ENCODE measurements around the gene COL3A1. TPM values are rescaled to one million over a fixed set of nuclear protein-coding genes. Genes with fewer than 3 reads are reported as not detected.

The COL3A1 gene
- total and polyA plus RNA-seq, 9 of the 15 experiments (the other 6 are each of a cell fraction or from before 2014, with no cell fraction given), result 0.01 to 0.71 (median 0.07) TPM; not detected in 2

GRCh38 chr2:189045836-189046235 is 71.7 kb downstream of the COL3A1 start:
- in situ Hi-C loops (cut with MboI) (no loop called here), intact Hi-C loops (cut with micrococcal nuclease) (no loop called here)
- ChIA-PET CTCF (ENCODE audit: low intra/inter-chr PET ratio) (no interaction called here), POLR2A (no interaction called here)
- FAIRE-seq, result no peak
- no peak for TF ChIP-seq ZSCAN29 (IDR thresholded peaks at IDR 0.05)
- TF ChIP-seq CC2D1A (IDR thresholded peaks at IDR 0.05), result no peak
- TF ChIP-seq EP400 (IDR thresholded peaks at IDR 0.05), result no peak
- TF ChIP-seq ZFX (CRISPR knock-in tag; IDR thresholded peaks at IDR 0.05), result no peak
- TF ChIP-seq HMG20B (CRISPR knock-in tag; IDR thresholded peaks at IDR 0.05), result no peak
- no peak for TF ChIP-seq ZNF324 (CRISPR knock-in tag; IDR thresholded peaks at IDR 0.05)
- no peak for TF ChIP-seq MBD1 (CRISPR knock-in tag; IDR thresholded peaks at IDR 0.05)
- TF ChIP-seq HSF4 (CRISPR knock-in tag; IDR thresholded peaks at IDR 0.05; ENCODE audit: borderline replicate concordance), result no peak
- H3K27ac ChIP-seq (ENCODE audit: extremely low read depth, low read depth, low read length), result no peak overlapping the region
- H3K27me3 ChIP-seq (ENCODE audit: control insufficient read depth in 2 of 2, insufficient read depth in 2 of 2, low read length in 2 of 2), result no peaks in the 10 kb centered on the region
- H3K4me2 ChIP-seq (ENCODE audit: insufficient read depth, low read length), result no peak overlapping the region
- no peaks in the 10 kb centered on the region for H3K9me3 ChIP-seq (replicated peaks; ENCODE audit: control insufficient read depth, insufficient read depth, low read depth, low read length)
- no peaks in the 10 kb centered on the region for H3K79me2 ChIP-seq (ENCODE audit: control insufficient read depth, insufficient read depth, low read length)
- no peak overlapping the region for H3K9ac ChIP-seq (ENCODE audit: insufficient read depth in 1 of 2, low read depth in 2 of 2, low read length in 2 of 2)
- ATAC-seq, result no peak
- no peak for DNase-seq (ENCODE audit: extremely low read depth in 1 of 4, low spot score in 3 of 4)
- no peaks in the 10 kb centered on the region for H3K4me1 ChIP-seq (replicated peaks in 1 of 2; ENCODE audit: control insufficient read depth in 2 of 2, insufficient read depth in 2 of 2, low read length in 2 of 2)
- H3K4me3 ChIP-seq, result no peak overlapping the region
- WGBS (ENCODE audit: insufficient coverage, low coverage, missing lambda C conversion rate), result 6% methylated on average over 3 of the region's 3 CpGs
- BruUV-seq (replicated peaks), result no TSS peak
- no peaks in the 10 kb centered on the region for H3K9me1 ChIP-seq (ENCODE audit: control insufficient read depth, insufficient read depth, low read length)
- no peaks in the 10 kb centered on the region for H3K36me3 ChIP-seq (ENCODE audit: control insufficient read depth, insufficient read depth, low read length)
- H2AFZ ChIP-seq (ENCODE audit: low read depth, low read length), result no peak overlapping the region
- H4K20me1 ChIP-seq (replicated peaks; ENCODE audit: control insufficient read depth, insufficient read depth, low read length), result no peaks in the 10 kb centered on the region
